ENCODE results near the gene ITPRID1. TPM values are rescaled to one million over a fixed set of nuclear protein-coding genes. Genes with fewer than 3 reads are reported as not detected.

The ITPRID1 gene
- total and polyA plus RNA-seq, 2 experiments from 2014 or later = not detected

DNA sequence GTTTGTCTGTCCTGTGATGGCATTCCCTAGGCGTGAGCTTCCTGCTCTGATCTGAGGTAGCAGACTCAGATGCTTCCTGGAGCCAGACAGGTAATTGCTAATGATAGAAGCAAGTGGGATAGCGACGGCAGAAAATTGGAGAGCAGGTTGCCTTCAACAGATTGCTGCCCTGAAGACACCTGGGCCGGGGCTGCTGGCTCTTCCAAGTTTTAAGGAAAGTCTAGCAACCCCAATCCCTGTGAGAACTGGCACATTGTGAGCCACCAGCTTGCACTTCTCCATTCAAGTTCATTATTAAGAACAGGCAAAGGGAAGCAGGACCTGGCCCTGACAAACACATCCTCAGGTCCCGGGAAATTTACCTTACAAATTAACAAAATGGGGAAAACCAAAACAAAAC lies 50.8 kb downstream of the ITPRID1 start:
- Histone ChIP-seq H3K36me3 (ENCODE audit: low read depth) (no peaks in the 10 kb centered on the region), H3K9me3 (ENCODE audit: low read depth) (no peaks in the 10 kb centered on the region), H3K9ac (no peak overlapping the region), H3K4me1 (ENCODE audit: insufficient read depth) (no peaks in the 10 kb centered on the region), H4K20me1 (ENCODE audit: insufficient read depth) (no peaks in the 10 kb centered on the region), H3K27me3 (replicated peaks; ENCODE audit: insufficient read depth) (no peaks in the 10 kb centered on the region), H2AFZ (no peak overlapping the region), H3K79me2 (ENCODE audit: insufficient read depth) (no peaks in the 10 kb centered on the region), H3K4me3 (no peak overlapping the region), H3K27ac (no peak overlapping the region), H3K4me2 (ENCODE audit: unreplicated experiment) (no peak overlapping the region), H3F3A (ENCODE audit: insufficient read depth) (no peaks in the 10 kb centered on the region), H3K9me2 (ENCODE audit: insufficient read depth) (no peaks in the 10 kb centered on the region)
- DNase-seq = no peak
- WGBS, 2 experiments (ENCODE audit: low coverage in 1 of 2, low lambda C conversion rate in 2 of 2, missing lambda C conversion rate in 2 of 2) = 9% methylated on average over 5 of the region's 5 CpGs
- in situ Hi-C loops (cut with MboI) = no loop called here
- TF ChIP-seq EZH2phosphoT487 (IDR thresholded peaks at IDR 0.05; ENCODE audit: insufficient read depth, low read depth) (no peak), EZH2 (IDR thresholded peaks at IDR 0.05; ENCODE audit: insufficient read depth, poor library complexity, severe bottlenecking) (no peak)

DNA sequence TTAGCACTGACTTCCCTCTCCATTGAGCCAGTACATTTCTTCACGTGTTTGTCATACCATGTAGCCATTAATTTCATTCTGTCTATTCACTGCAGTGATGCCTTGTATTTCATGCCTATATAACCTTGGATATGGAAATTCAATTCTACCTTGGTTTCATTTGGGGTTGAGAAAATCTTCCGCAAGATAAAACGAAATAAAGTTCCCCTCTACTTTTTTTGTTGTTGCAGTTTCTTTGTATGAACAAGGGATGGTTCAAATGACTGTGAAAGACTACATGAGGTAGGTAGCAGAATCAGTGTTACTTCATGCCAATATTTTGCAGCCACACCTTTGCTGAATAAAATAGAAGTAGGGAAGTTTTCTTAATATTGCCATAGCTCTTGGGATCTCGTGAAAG lies 55.6 kb downstream of the ITPRID1 start:
- TF ChIP-seq EZH2phosphoT487 (IDR thresholded peaks at IDR 0.05; ENCODE audit: insufficient read depth, low read depth) (no peak), EZH2 (IDR thresholded peaks at IDR 0.05; ENCODE audit: insufficient read depth, poor library complexity, severe bottlenecking) (no peak)
- H3K9me3 ChIP-seq (ENCODE audit: low read depth) = no peaks in the 10 kb centered on the region
- no peak for DNase-seq
- H3K4me1 ChIP-seq (ENCODE audit: insufficient read depth) = no peaks in the 10 kb centered on the region
- no peaks in the 10 kb centered on the region for H3K27me3 ChIP-seq (replicated peaks; ENCODE audit: insufficient read depth)
- H3K27ac ChIP-seq = no peak overlapping the region
- H3K36me3 ChIP-seq (ENCODE audit: low read depth) = no peaks in the 10 kb centered on the region
- no peaks in the 10 kb centered on the region for H4K20me1 ChIP-seq (ENCODE audit: insufficient read depth)
- H3K79me2 ChIP-seq (ENCODE audit: insufficient read depth) = no peaks in the 10 kb centered on the region
- H3K9me2 ChIP-seq (ENCODE audit: insufficient read depth) = no peaks in the 10 kb centered on the region
- no peak overlapping the region for H3K4me3 ChIP-seq
- WGBS, 2 experiments (ENCODE audit: low coverage in 1 of 2, low lambda C conversion rate in 2 of 2, missing lambda C conversion rate in 2 of 2) = 20 to 23% methylated on average over 4 of the region's 4 CpGs
- no peaks in the 10 kb centered on the region for H3F3A ChIP-seq (ENCODE audit: insufficient read depth)
- no peak overlapping the region for H3K9ac ChIP-seq
- no peak overlapping the region for H2AFZ ChIP-seq
- no peak overlapping the region for H3K4me2 ChIP-seq (ENCODE audit: unreplicated experiment)
- in situ Hi-C loops (cut with MboI) = no loop called here

DNA sequence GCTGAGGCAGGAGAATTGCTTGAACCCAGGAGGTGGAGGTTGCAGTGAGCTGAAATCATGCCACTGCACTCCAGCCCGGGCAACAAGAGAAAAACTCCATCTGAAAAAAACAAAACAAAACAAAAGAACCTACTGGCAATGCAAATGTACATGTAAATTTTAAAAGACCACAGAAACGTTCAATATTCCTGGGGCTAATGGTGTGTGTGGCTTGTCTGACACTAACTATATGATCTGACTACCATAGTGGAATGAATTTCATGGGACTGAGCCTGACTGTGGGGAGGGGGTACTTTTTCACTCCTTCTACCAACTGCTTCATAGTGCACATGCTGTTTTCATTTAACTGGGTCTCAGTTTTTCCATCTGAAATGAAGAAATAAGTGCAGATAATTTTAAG lies 69.6 kb downstream of the ITPRID1 start:
- H4K20me1 ChIP-seq (ENCODE audit: insufficient read depth) = no peaks in the 10 kb centered on the region
- H3K4me1 ChIP-seq (ENCODE audit: insufficient read depth) = no peaks in the 10 kb centered on the region
- H3K4me3 ChIP-seq = no peak overlapping the region
- in situ Hi-C loops (cut with MboI) = no loop called here
- H3K27me3 ChIP-seq (replicated peaks; ENCODE audit: insufficient read depth) = no peaks in the 10 kb centered on the region
- H3K4me2 ChIP-seq (ENCODE audit: unreplicated experiment) = no peak overlapping the region
- DNase-seq = no peak
- TF ChIP-seq EZH2phosphoT487 (IDR thresholded peaks at IDR 0.05; ENCODE audit: insufficient read depth, low read depth) (no peak), EZH2 (IDR thresholded peaks at IDR 0.05; ENCODE audit: insufficient read depth, poor library complexity, severe bottlenecking) (no peak)
- no peak overlapping the region for H3K9ac ChIP-seq
- no peaks in the 10 kb centered on the region for H3K9me2 ChIP-seq (ENCODE audit: insufficient read depth)
- H3F3A ChIP-seq (ENCODE audit: insufficient read depth) = no peaks in the 10 kb centered on the region
- 0 to 2% methylated on average over 2 of the region's 2 CpGs for WGBS, 2 experiments (ENCODE audit: low coverage in 1 of 2, low lambda C conversion rate in 2 of 2, missing lambda C conversion rate in 2 of 2)
- H3K36me3 ChIP-seq (ENCODE audit: low read depth) = no peaks in the 10 kb centered on the region
- no peaks in the 10 kb centered on the region for H3K79me2 ChIP-seq (ENCODE audit: insufficient read depth)
- no peak overlapping the region for H3K27ac ChIP-seq
- H3K9me3 ChIP-seq (ENCODE audit: low read depth) = no peaks in the 10 kb centered on the region
- no peak overlapping the region for H2AFZ ChIP-seq

DNA sequence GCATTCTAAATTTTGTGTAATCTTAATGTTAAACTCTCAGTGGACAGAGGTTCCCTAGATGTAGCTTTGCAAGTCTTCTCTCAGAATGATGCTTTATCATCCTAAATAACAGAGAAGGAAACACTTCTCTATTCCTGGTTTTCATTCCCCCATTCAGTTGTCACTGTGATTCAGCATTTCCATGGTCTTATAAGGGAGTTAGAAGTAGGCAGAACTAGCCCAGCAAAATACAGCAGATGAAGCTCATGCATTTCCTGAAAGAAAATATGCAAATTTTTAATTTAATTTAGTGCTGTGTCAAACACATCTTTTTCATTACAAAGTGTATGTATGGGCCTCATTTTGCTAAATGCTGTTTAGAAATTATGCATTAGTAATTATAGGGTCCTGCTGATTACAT lies 70.1 kb downstream of the ITPRID1 start:
- no peaks in the 10 kb centered on the region for H3K27me3 ChIP-seq (replicated peaks; ENCODE audit: insufficient read depth)
- H3F3A ChIP-seq (ENCODE audit: insufficient read depth) = no peaks in the 10 kb centered on the region
- H3K27ac ChIP-seq = no peak overlapping the region
- H2AFZ ChIP-seq = no peak overlapping the region
- no peak overlapping the region for H3K4me2 ChIP-seq (ENCODE audit: unreplicated experiment)
- H3K36me3 ChIP-seq (ENCODE audit: low read depth) = no peaks in the 10 kb centered on the region
- no peaks in the 10 kb centered on the region for H3K4me1 ChIP-seq (ENCODE audit: insufficient read depth)
- TF ChIP-seq EZH2phosphoT487 (IDR thresholded peaks at IDR 0.05; ENCODE audit: insufficient read depth, low read depth) = no peak
- TF ChIP-seq EZH2 (IDR thresholded peaks at IDR 0.05; ENCODE audit: insufficient read depth, poor library complexity, severe bottlenecking) = no peak
- H3K9me2 ChIP-seq (ENCODE audit: insufficient read depth) = no peaks in the 10 kb centered on the region
- H3K9ac ChIP-seq = no peak overlapping the region
- H3K4me3 ChIP-seq = no peak overlapping the region
- H3K9me3 ChIP-seq (ENCODE audit: low read depth) = no peaks in the 10 kb centered on the region
- H3K79me2 ChIP-seq (ENCODE audit: insufficient read depth) = no peaks in the 10 kb centered on the region
- no peaks in the 10 kb centered on the region for H4K20me1 ChIP-seq (ENCODE audit: insufficient read depth)
- DNase-seq = no peak
- in situ Hi-C loops (cut with MboI) = no loop called here

DNA sequence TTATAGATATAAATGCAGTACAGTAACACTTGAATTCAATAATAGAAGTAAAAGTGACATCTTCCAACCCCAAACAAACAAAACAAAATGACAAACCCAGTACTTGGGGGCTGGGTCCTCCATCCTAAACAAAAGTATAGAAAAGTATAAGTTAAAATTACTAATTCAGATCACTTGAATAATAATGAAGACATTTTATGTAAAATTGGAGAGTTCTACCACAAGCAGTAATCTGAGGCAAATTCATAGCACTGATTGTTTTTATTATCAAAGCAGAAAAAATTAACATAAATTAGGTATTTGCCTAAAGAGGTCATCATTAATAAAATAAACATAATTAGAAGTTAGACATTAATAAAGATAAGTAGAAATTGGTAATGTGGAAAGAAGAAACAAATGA lies 81.5 kb downstream of the ITPRID1 start:
- Histone ChIP-seq H3K9ac (no peak overlapping the region), H3F3A (ENCODE audit: insufficient read depth) (no peaks in the 10 kb centered on the region), H3K4me3 (no peak overlapping the region), H3K9me2 (ENCODE audit: insufficient read depth) (no peaks in the 10 kb centered on the region; the same call in 1 of the 2 replicates), H3K4me2 (ENCODE audit: unreplicated experiment) (no peak overlapping the region), H3K27ac (no peak overlapping the region), H3K9me3 (ENCODE audit: low read depth) (peaks cover 3% of the 10 kb centered on the region), H3K79me2 (ENCODE audit: insufficient read depth) (no peaks in the 10 kb centered on the region), H3K36me3 (ENCODE audit: low read depth) (no peaks in the 10 kb centered on the region), H3K27me3 (replicated peaks; ENCODE audit: insufficient read depth) (no peaks in the 10 kb centered on the region), H4K20me1 (ENCODE audit: insufficient read depth) (no peaks in the 10 kb centered on the region), H3K4me1 (ENCODE audit: insufficient read depth) (no peaks in the 10 kb centered on the region), H2AFZ (no peak overlapping the region)
- TF ChIP-seq EZH2phosphoT487 (IDR thresholded peaks at IDR 0.05; ENCODE audit: insufficient read depth, low read depth) = no peak
- no peak for TF ChIP-seq EZH2 (IDR thresholded peaks at IDR 0.05; ENCODE audit: insufficient read depth, poor library complexity, severe bottlenecking)
- no peak for DNase-seq
- in situ Hi-C loops (cut with MboI) = no loop called here

Measured in GM23248 (cell line).